ENCODE measurements around the gene TMX3. TPM values are rescaled to one million over a fixed set of nuclear protein-coding genes. Genes with fewer than 3 reads are reported as not detected.

Gene TMX3
- total RNA-seq, 1 experiment from 2014 or later, result 21.2 TPM

- DNase-seq, result no peak
- no peaks in the 10 kb centered on the region for H3F3A ChIP-seq (ENCODE audit: insufficient read depth, low read depth)
- intact Hi-C loops (cut with micrococcal nuclease; ENCODE audit: unreplicated experiment), result no loop called here
- no peaks in the 10 kb centered on the region for H3K79me2 ChIP-seq (ENCODE audit: low read depth)
- no peak overlapping the region for H3K27ac ChIP-seq
- no peaks in the 10 kb centered on the region for H3K4me1 ChIP-seq (replicated peaks; ENCODE audit: insufficient read depth)
- H3K4me2 ChIP-seq, result no peak overlapping the region
- H3K9me3 ChIP-seq (ENCODE audit: insufficient read depth, low read depth), result no peaks in the 10 kb centered on the region
- H4K20me1 ChIP-seq (ENCODE audit: insufficient read depth), result no peaks in the 10 kb centered on the region
- no TSS peak for BruUV-seq (replicated peaks)
- CTCF ChIA-PET, result no interaction called here
- POLR2A ChIA-PET (ENCODE audit: unreplicated experiment), result no interaction called here
- H3K27me3 ChIP-seq (ENCODE audit: insufficient read depth, low read depth), result no peaks in the 10 kb centered on the region
- H3K4me3 ChIP-seq, result no peak overlapping the region
- no peaks in the 10 kb centered on the region for H3K9me2 ChIP-seq (ENCODE audit: insufficient read depth)
- H2AFZ ChIP-seq, result no peak overlapping the region
- no peak for TF ChIP-seq EZH2 (IDR thresholded peaks at IDR 0.05; ENCODE audit: low read depth)
- no peak for TF ChIP-seq CTCF (conservative IDR thresholded peaks at IDR 0.05)
- H3K36me3 ChIP-seq (ENCODE audit: low read depth), result no peaks in the 10 kb centered on the region
Observed at GRCh38 chr18:68640861-68641260, 74.0 kb downstream of the TMX3 start.

- CTCF ChIA-PET, result no interaction called here
- Histone ChIP-seq H3K9me3 (ENCODE audit: insufficient read depth, low read depth) (no peaks in the 10 kb centered on the region), H3K79me2 (ENCODE audit: low read depth) (no peaks in the 10 kb centered on the region), H3F3A (ENCODE audit: insufficient read depth, low read depth) (no peaks in the 10 kb centered on the region), H2AFZ (no peak overlapping the region), H3K36me3 (ENCODE audit: low read depth) (no peaks in the 10 kb centered on the region), H3K27me3 (ENCODE audit: insufficient read depth, low read depth) (no peaks in the 10 kb centered on the region), H3K27ac (no peak overlapping the region), H3K4me1 (replicated peaks; ENCODE audit: insufficient read depth) (no peaks in the 10 kb centered on the region), H3K4me2 (no peak overlapping the region), H3K4me3 (no peak overlapping the region), H3K9me2 (ENCODE audit: insufficient read depth) (no peaks in the 10 kb centered on the region), H4K20me1 (ENCODE audit: insufficient read depth) (no peaks in the 10 kb centered on the region)
- intact Hi-C loops (cut with micrococcal nuclease; ENCODE audit: unreplicated experiment), result no loop called here
- POLR2A ChIA-PET (ENCODE audit: unreplicated experiment), result no interaction called here
- BruUV-seq (replicated peaks), result no TSS peak
- TF ChIP-seq CTCF (conservative IDR thresholded peaks at IDR 0.05), result no peak
- no peak for TF ChIP-seq EZH2 (IDR thresholded peaks at IDR 0.05; ENCODE audit: low read depth)
- DNase-seq, result no peak
Observed at GRCh38 chr18:68638613-68639012, 76.3 kb downstream of the TMX3 start.

- no peak overlapping the region for H2AFZ ChIP-seq
- POLR2A ChIA-PET (ENCODE audit: unreplicated experiment), result no interaction called here
- no peak for TF ChIP-seq CTCF (conservative IDR thresholded peaks at IDR 0.05)
- no peak for TF ChIP-seq EZH2 (IDR thresholded peaks at IDR 0.05; ENCODE audit: low read depth)
- no peaks in the 10 kb centered on the region for H3F3A ChIP-seq (ENCODE audit: insufficient read depth, low read depth)
- H3K4me2 ChIP-seq, result no peak overlapping the region
- no peaks in the 10 kb centered on the region for H3K4me1 ChIP-seq (replicated peaks; ENCODE audit: insufficient read depth)
- intact Hi-C loops (cut with micrococcal nuclease; ENCODE audit: unreplicated experiment), result no loop called here
- no peaks in the 10 kb centered on the region for H3K79me2 ChIP-seq (ENCODE audit: low read depth)
- DNase-seq, result no peak
- no peaks in the 10 kb centered on the region for H4K20me1 ChIP-seq (ENCODE audit: insufficient read depth)
- no peak overlapping the region for H3K4me3 ChIP-seq
- CTCF ChIA-PET, result no interaction called here
- BruUV-seq (replicated peaks), result no TSS peak
- no peaks in the 10 kb centered on the region for H3K36me3 ChIP-seq (ENCODE audit: low read depth)
- H3K9me2 ChIP-seq (ENCODE audit: insufficient read depth), result no peaks in the 10 kb centered on the region
- no peaks in the 10 kb centered on the region for H3K27me3 ChIP-seq (ENCODE audit: insufficient read depth, low read depth)
- H3K9me3 ChIP-seq (ENCODE audit: insufficient read depth, low read depth), result no peaks in the 10 kb centered on the region
- H3K27ac ChIP-seq, result no peak overlapping the region
Observed at GRCh38 chr18:68627812-68628211, 87.1 kb downstream of the TMX3 start.

Other genes with a start within 250 kb of the TMX3 start
- gene CCDC102B, start 83.0 kb upstream of the TMX3 start, total RNA-seq (2021), result 1.9 and 2.3 TPM in 2 replicates